ENCODE measurements around the gene TYMS.

Gene TYMS

DNA sequence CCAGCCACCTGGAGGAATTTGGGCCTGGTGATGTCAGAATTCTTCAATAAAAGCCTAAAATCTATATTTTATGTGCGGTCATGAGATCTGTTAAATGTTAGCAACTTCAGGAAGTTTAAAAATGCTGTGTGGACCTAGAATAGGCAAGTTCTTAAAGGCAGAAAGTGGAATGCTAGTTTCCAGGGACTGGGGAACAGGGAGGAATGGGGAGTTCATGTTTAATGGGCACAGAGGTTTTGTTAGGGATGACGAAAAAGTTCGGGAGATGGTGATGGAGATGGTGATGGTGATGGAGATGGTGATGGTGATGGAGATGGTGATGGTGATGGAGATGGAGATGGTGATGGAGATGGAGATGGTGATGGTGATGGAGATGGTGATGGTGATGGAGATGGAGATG is 9.2 kb downstream of the TYMS start:
- H3K27ac ChIP-seq = no peak overlapping the region
- H3K27me3 ChIP-seq (ENCODE audit: insufficient read depth, low read depth) = no peaks in the 10 kb centered on the region
- peaks cover 15% of the 10 kb centered on the region for H3K36me3 ChIP-seq (ENCODE audit: insufficient read depth)
- no peak overlapping the region for H2AFZ ChIP-seq (ENCODE audit: low read depth)
- peaks cover 29% of the 10 kb centered on the region for H3K79me2 ChIP-seq (ENCODE audit: insufficient read depth, low read depth)
- no peak overlapping the region for H3K4me2 ChIP-seq
- H4K20me1 ChIP-seq (ENCODE audit: insufficient read depth) = no peaks in the 10 kb centered on the region
- H3K4me1 ChIP-seq (ENCODE audit: low read depth, poor library complexity, severe bottlenecking) = no peaks in the 10 kb centered on the region
- TF ChIP-seq CTCF (conservative IDR thresholded peaks at IDR 0.05; ENCODE audit: low read depth, low read length) = no peak
- no peak overlapping the region for H3K9ac ChIP-seq
- no peak overlapping the region for H3K4me3 ChIP-seq (IDR thresholded peaks at IDR 0.05; ENCODE audit: insufficient read depth, low read depth, low read length)

DNA sequence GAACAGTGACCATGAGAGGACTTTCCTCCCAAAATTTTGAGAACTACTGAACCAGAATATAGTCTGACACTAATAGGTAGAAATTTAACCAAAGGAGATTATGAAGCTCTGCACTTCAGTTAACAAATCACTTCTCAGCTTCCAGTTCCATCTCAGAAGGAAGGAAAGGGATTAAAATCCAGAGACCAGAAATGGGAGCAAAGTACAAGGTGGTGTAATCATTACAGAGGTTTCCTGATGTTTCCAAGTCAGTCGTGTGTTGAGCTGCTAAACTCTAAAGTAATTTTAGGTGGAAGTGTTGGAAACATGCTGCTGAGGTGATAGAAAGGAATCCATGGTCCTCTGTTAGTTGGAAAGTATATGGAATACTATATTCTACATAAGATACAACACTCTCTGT is 10.8 kb downstream of the TYMS start:
- no peaks in the 10 kb centered on the region for H3K4me1 ChIP-seq (ENCODE audit: low read depth, poor library complexity, severe bottlenecking)
- no peaks in the 10 kb centered on the region for H3K27me3 ChIP-seq (ENCODE audit: insufficient read depth, low read depth)
- H3K36me3 ChIP-seq (ENCODE audit: insufficient read depth) = peaks cover 13% of the 10 kb centered on the region; the same call in 1 of the 2 replicates
- no peak for TF ChIP-seq CTCF (conservative IDR thresholded peaks at IDR 0.05; ENCODE audit: low read depth, low read length)
- H2AFZ ChIP-seq (ENCODE audit: low read depth) = no peak overlapping the region
- no peak overlapping the region for H3K4me3 ChIP-seq (IDR thresholded peaks at IDR 0.05; ENCODE audit: insufficient read depth, low read depth, low read length)
- H3K79me2 ChIP-seq (ENCODE audit: insufficient read depth, low read depth) = peaks cover 23% of the 10 kb centered on the region
- H3K27ac ChIP-seq = no peak overlapping the region
- H3K9ac ChIP-seq = no peak overlapping the region
- no peaks in the 10 kb centered on the region for H4K20me1 ChIP-seq (ENCODE audit: insufficient read depth)
- H3K4me2 ChIP-seq = no peak overlapping the region

DNA sequence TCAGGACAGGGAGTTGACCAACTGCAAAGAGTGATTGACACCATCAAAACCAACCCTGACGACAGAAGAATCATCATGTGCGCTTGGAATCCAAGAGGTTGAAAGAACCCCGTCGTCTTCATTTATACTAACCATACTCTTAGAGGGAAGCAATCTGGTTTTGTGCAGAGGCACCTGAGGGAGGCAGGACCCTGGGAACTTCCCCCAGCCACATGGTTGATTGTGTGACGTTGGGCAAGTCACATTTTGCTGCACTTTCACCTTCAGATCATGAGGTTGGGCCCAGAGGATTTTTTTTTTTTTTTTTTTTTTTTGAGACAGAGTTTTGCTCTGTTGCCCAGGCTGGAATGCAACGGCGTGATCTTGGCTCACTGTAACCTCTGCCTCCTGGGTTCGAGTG is 11.6 kb downstream of the TYMS start:
- H3K36me3 ChIP-seq (ENCODE audit: insufficient read depth) = peaks cover 13% of the 10 kb centered on the region; the same call in 1 of the 2 replicates
- H4K20me1 ChIP-seq (ENCODE audit: insufficient read depth) = no peaks in the 10 kb centered on the region

GRCh38 chr18:670522-670921 is 13.1 kb downstream of the TYMS start:
- Histone ChIP-seq H3K79me2 (ENCODE audit: insufficient read depth, low read depth) (peaks cover 23% of the 10 kb centered on the region), H2AFZ (ENCODE audit: low read depth) (no peak overlapping the region), H3K27me3 (ENCODE audit: insufficient read depth, low read depth) (no peaks in the 10 kb centered on the region), H3K36me3 (ENCODE audit: insufficient read depth) (peaks cover 13% of the 10 kb centered on the region; the same call in 1 of the 2 replicates), H3K4me3 (IDR thresholded peaks at IDR 0.05; ENCODE audit: insufficient read depth, low read depth, low read length) (no peak overlapping the region), H3K4me2 (no peak overlapping the region), H4K20me1 (ENCODE audit: insufficient read depth) (no peaks in the 10 kb centered on the region), H3K27ac (no peak overlapping the region), H3K4me1 (ENCODE audit: low read depth, poor library complexity, severe bottlenecking) (no peaks in the 10 kb centered on the region), H3K9ac (no peak overlapping the region)
- TF ChIP-seq CTCF (conservative IDR thresholded peaks at IDR 0.05; ENCODE audit: low read depth, low read length) = no peak

More for the DNA sequence above, 11.6 kb downstream of the TYMS start:
- Histone ChIP-seq H3K27me3 (ENCODE audit: insufficient read depth, low read depth) (no peaks in the 10 kb centered on the region), H3K79me2 (ENCODE audit: insufficient read depth, low read depth) (peaks cover 23% of the 10 kb centered on the region), H3K9ac (no peak overlapping the region), H3K4me2 (no peak overlapping the region), H2AFZ (ENCODE audit: low read depth) (no peak overlapping the region), H3K27ac (no peak overlapping the region), H3K4me1 (ENCODE audit: low read depth, poor library complexity, severe bottlenecking) (no peaks in the 10 kb centered on the region), H3K4me3 (IDR thresholded peaks at IDR 0.05; ENCODE audit: insufficient read depth, low read depth, low read length) (no peak overlapping the region)
- TF ChIP-seq CTCF (conservative IDR thresholded peaks at IDR 0.05; ENCODE audit: low read depth, low read length) = no peak
